Right hindlimb (tissue), 1 donor: ENCODE measurements around the gene PLIN3.
"Not testable (repeated sequence)": the region's sequence is repeated elsewhere in the genome, so short reads cannot be mapped to it uniquely, and the experiment has no call there.

Experiments used
- DNase-seq: peaks from one replicate; pipeline ENCODE4 v3.0.0-alpha.2; 2018

PLIN3 gene

DNA sequence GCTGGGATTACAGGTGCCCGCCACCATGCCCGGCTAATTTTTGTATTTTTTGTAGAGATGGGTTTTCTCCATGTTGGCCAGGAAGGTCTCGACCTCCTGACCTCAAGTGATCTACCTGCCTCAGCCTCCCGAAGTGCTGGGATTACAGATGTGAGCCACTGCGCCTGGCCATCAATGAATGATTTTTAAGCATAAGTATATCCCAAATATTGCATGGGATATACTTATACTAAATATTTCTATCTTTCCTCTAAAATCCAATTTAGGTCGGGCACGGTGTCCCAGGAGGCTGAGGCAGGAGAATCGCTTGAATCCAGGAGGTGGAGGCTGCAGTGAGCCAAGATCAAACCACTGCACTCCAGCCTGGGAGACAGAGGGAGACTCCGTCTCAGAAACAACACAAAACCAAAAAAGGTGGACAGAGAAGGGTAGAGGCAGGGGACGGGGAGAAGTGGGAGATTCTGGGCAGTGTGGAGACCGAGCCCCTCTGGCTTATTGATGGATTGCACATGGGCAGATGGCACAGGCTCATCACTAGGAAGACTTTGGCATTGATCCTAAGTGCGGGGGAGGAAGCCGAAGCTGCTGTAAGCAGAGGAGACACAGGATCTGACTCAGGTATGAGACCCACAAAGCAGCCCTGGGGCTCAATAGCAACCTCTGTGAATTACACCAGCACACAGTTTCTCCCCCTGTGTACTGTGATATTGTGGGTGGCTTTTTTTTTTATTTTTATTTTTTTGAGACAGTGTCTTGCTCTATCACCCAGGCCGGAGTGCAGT, 21.8 kb upstream of the PLIN3 start:
- no peak for DNase-seq

DNA sequence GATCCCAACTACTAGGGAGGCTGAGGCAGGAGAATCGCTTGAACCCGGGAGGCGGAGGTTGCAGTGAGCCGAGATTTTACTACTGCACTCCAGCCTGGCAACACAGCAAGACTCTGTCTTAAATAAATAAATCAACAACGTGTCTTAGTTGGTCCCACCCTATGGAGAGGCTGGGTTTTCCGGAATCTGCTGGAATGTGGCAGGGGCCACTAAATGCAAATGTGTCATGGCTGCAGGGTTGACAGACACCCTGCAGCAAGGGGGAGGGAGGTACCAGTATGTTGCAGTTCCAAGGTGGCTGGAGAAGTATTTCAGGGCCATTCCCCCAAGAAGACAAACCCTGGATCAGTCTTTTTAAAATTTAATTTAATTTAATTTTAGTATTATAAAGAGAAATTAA, 20.3 kb upstream of the PLIN3 start:
- DNase-seq, result not testable (repeated sequence)

DNA sequence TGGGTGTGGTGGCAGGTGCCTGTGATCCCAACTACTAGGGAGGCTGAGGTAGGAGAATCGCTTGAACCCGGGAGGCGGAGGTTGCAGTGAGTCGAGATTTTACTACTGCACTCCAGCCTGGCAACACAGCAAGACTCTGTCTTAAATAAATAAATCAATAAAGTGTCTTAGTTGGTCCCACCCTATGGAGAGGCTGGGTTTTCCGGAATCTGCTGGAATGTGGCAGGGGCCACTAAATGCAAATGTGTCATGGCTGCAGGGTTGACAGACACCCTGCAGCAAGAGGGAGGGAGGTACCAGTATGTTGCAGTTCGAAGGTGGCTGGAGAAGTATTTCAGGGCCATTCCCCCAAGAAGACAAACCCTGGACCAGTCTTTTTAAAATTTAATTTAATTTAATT, 17.5 kb upstream of the PLIN3 start:
- DNase-seq, result not testable (repeated sequence)

- not testable (repeated sequence) for DNase-seq
Observed at GRCh38 chr19:4882874-4883273, 15.4 kb upstream of the PLIN3 start.

DNA sequence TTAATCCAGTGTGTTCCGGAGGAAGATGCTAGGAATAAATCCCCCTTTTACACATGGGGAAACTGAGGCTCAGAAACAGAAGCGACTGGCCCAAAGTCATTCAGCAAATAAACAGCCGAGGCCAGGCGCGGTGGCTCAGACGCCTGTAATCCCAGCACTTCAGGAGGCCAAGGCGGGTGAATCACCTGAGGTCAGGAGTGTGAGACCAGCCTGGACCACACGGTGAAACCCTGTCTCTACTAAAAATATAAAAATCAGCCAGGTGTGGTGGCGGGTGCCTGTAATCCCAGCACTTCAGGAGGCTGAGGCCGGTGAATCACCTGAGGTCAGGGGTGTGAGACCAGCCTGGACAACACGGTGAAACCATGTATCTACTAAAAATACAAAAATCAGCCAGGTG, 11.6 kb upstream of the PLIN3 start:
- no peak for DNase-seq

GRCh38 chr19:4878491-4878968, 11.1 kb upstream of the PLIN3 start:
- DNase-seq, result peak; percentile 68

DNA sequence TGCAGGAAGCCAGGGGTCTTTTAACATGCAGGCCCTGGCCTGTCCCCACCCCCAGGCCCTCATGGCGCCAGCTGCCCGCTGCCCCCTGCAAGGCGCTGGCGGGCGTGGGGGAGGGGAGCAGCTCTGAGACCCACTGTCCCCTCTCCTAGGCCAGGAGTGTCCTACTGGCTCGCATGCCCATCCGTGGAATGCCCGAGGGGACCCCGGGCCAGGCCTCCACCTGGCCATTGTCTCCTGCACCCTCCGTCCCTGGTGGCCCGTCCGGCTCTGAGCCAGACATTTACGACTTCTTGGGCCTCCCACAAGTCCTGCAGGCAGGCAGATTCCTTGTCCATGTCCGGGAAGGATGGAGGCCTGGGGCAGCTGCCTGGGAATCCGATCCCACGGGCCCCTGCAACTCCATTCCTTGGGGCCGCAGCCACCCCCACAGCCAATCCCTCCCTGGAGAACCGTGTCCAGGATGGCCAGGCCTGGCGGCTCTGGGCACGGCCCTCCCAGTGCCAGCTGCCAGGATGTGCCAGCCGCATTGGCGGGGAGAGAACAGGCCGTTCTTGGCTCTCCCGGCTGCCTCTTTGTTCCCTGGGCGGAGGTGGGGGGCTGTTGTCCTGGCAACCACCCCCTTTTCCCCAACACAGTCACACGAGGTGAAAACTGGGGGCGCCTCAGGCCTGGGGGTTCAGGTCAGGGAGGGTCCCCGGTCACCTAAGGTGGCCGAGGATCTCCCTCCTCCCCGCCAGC, 10.5 kb upstream of the PLIN3 start:
- DNase-seq, result peak; percentile 77

GRCh38 chr19:4873930-4874329, 6.5 kb upstream of the PLIN3 start:
- DNase-seq, result no peak

- DNase-seq, result no peak
Observed at GRCh38 chr19:4871711-4872110, 4.2 kb upstream of the PLIN3 start.

DNA sequence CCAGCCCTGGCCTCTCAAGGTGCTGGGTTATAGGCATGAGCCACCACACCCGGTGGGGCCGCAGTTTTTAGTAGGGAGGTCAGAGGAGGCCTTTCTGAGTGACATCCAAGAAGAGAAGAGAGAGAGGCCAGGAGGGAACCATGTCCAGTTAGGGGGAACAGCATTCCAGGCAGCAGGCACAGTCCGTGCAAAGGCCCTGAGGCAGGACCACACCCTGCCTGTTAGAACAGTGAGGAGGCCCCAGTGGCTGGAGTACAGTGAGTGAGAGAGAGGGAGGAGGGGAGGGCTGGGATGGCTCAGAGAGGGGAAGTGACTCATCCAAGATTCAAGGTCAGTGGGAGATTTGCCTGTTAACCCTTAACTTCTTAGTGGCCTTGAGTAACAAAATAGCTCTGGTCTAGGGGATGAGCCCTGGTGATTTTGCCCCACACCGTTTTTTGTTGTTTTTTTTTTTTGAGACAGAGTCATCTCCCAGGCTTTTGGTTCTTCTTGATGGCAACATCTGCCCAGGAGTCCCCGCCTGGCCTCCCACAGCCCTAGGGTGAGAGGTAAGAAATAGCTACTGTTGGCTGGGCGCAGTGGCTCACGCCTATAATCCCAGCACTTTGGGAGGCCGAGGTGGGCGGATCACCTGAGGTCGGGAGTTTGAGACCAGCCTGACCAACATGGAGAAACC, 2.7 kb upstream of the PLIN3 start:
- no peak for DNase-seq

GRCh38 chr19:4868286-4868834, 893 bp upstream of the PLIN3 start:
- no peak for DNase-seq

- DNase-seq, result peak; percentile 67
Observed at GRCh38 chr19:4866595-4867424, 657 bp downstream of the PLIN3 start.

GRCh38 chr19:4861147-4861546, 6.3 kb downstream of the PLIN3 start:
- DNase-seq, result no peak

- no peak for DNase-seq
Observed at GRCh38 chr19:4859697-4860096, 7.8 kb downstream of the PLIN3 start.

DNA sequence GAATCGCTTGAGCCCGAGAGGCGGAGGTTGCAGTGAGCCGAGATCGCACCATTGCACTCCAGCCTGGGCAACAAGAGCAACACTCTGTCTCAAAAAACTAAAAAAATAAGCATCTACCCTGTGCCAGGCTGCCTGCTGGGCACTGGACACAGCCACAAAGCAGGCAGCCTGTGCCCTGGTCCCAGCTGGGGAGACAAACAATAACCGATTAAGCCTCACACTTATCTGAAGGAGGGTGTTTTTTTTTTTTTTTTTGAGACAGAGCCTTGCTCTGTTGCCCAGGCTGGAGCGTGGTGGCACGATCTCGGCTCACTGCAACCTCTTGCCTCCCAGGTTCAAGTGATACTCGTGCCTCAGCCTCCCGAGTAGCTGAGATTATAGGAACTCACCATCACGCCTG, 11.0 kb downstream of the PLIN3 start:
- not testable (repeated sequence) for DNase-seq

GRCh38 chr19:4853506-4853905, 14.0 kb downstream of the PLIN3 start:
- not testable (repeated sequence) for DNase-seq

DNA sequence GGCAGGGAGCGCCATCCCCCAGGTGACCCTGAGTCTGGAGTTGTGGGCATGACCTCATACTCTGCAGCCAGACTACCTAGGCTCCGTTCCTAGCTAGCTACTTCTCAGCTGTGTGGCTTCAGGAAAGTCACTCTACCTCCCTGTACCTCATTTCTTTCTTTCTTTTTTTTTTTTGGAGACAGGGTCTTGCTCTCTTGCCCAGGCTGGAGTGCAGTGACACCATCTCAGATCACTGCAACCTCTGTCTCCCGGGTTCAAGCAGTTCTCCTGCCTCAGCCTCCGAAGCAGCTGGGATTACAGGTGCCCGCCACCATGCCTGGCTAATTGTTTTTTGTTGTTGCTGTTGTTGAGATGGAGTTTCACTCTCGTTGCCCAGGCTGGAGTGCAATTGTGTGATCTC, 15.0 kb downstream of the PLIN3 start:
- DNase-seq, result no peak

GRCh38 chr19:4851551-4852290, 15.7 kb downstream of the PLIN3 start:
- DNase-seq, result peak; percentile 65

GRCh38 chr19:4849019-4849418, 18.4 kb downstream of the PLIN3 start:
- DNase-seq, result no peak

- DNase-seq, result no peak
Observed at GRCh38 chr19:4847190-4847973, 20.1 kb downstream of the PLIN3 start.

GRCh38 chr19:4845975-4846374, 21.5 kb downstream of the PLIN3 start:
- not testable (repeated sequence) for DNase-seq
